Upper lobe of right lung (tissue), 1 donor: ENCODE measurements around the gene EDIL3. TPM values are rescaled to one million over a fixed set of nuclear protein-coding genes. Genes with fewer than 3 reads are reported as not detected.

Experiments
- ATAC-seq: fragments of 200-7000 bp; cut with Tn5 transposase; one replicate; pipeline ENCODE4 v1.9.1; 2020; ENCODE audit warnings: mild to moderate bottlenecking, moderate library complexity
- DNase-seq: peaks from one replicate; pipeline ENCODE4 v3.0.0-alpha.2; 2020
- H3K27ac ChIP-seq: fragments of 200-600 bp; one replicate; pipeline ENCODE4 v1.8.0; 2022
- H3K27me3 ChIP-seq: fragments of 200-600 bp; one replicate; pipeline ENCODE4 v1.8.0; 2022; ENCODE audit warnings: mild to moderate bottlenecking
- H3K36me3 ChIP-seq: fragments of 200-600 bp; one replicate; pipeline ENCODE4 v1.8.0; 2022
- H3K4me1 ChIP-seq: fragments of 200-600 bp; one replicate; pipeline ENCODE4 v1.8.0; 2022
- H3K4me3 ChIP-seq: fragments of 200-600 bp; one replicate; pipeline ENCODE4 v1.8.0; 2022; ENCODE audit warnings: mild to moderate bottlenecking
- H3K9me3 ChIP-seq: fragments of 200-600 bp; one replicate; pipeline ENCODE4 v1.8.0; 2022
- CTCF ChIP-seq: fragments of 200-600 bp; IDR thresholded peaks from one replicate; pipeline ENCODE4 v1.8.0; 2022; ENCODE audit warnings: antibody characterized with exemption
- intact Hi-C: fragments of 100-400 bp; cut with DNase I; formaldehyde crosslinking; loops from one replicate; pipeline ENCODE4 v1.11.0; 2022
- total RNA-seq: library from RNA; stranded (reverse); fragmentation: NEBNext Ultra II Directional; extraction: Animal tissue kit (Norgen Biotek cat#: 25700); gene quantifications from one replicate; pipeline ENCODE4 v1.2.1, GENCODE V29; 2021
- donor health status: DM: no; HTN: yes; CAD: no; lungs with severe emphysema.

EDIL3 gene
- total RNA-seq, 1 donor from 2014 or later = 42.4 TPM

GRCh38 chr5:84091127-84091799 is 293.4 kb downstream of the EDIL3 start:
- no peaks in the 10 kb centered on the region for H3K9me3 ChIP-seq
- no peak overlapping the region for H3K27ac ChIP-seq
- intact Hi-C loops = no loop called here
- H3K36me3 ChIP-seq = no peaks in the 10 kb centered on the region
- H3K4me1 ChIP-seq = no peaks in the 10 kb centered on the region
- no peak for TF ChIP-seq CTCF
- no peaks in the 10 kb centered on the region for H3K27me3 ChIP-seq
- ATAC-seq (no peak), DNase-seq (no peak)
- no peak overlapping the region for H3K4me3 ChIP-seq

GRCh38 chr5:84088996-84089395 is 295.7 kb downstream of the EDIL3 start:
- Histone ChIP-seq H3K9me3 (no peaks in the 10 kb centered on the region), H3K27ac (no peak overlapping the region), H3K27me3 (no peaks in the 10 kb centered on the region), H3K36me3 (no peaks in the 10 kb centered on the region), H3K4me3 (no peak overlapping the region), H3K4me1 (no peaks in the 10 kb centered on the region)
- intact Hi-C loops = no loop called here
- no peak for DNase-seq
- TF ChIP-seq CTCF = no peak
- peak; percentile 63 for ATAC-seq

GRCh38 chr5:84086511-84086910 is 298.2 kb downstream of the EDIL3 start:
- DNase-seq (no peak), ATAC-seq (no peak)
- H3K9me3 ChIP-seq = no peaks in the 10 kb centered on the region
- no peaks in the 10 kb centered on the region for H3K36me3 ChIP-seq
- intact Hi-C loops = no loop called here
- no peaks in the 10 kb centered on the region for H3K4me1 ChIP-seq
- TF ChIP-seq CTCF = no peak
- no peaks in the 10 kb centered on the region for H3K27me3 ChIP-seq
- no peak overlapping the region for H3K27ac ChIP-seq
- H3K4me3 ChIP-seq = no peak overlapping the region

GRCh38 chr5:84085387-84086041 is 299.2 kb downstream of the EDIL3 start:
- no peak overlapping the region for H3K4me3 ChIP-seq
- ATAC-seq = no peak
- no peak for DNase-seq
- intact Hi-C loops = no loop called here
- H3K27me3 ChIP-seq = no peaks in the 10 kb centered on the region
- no peaks in the 10 kb centered on the region for H3K4me1 ChIP-seq
- H3K27ac ChIP-seq = no peak overlapping the region
- no peaks in the 10 kb centered on the region for H3K36me3 ChIP-seq
- no peak for TF ChIP-seq CTCF
- H3K9me3 ChIP-seq = no peaks in the 10 kb centered on the region

GRCh38 chr5:84080908-84081307 is 303.8 kb downstream of the EDIL3 start:
- no peaks in the 10 kb centered on the region for H3K27me3 ChIP-seq
- no peak for ATAC-seq
- no peak for DNase-seq
- no peaks in the 10 kb centered on the region for H3K36me3 ChIP-seq
- no peak overlapping the region for H3K27ac ChIP-seq
- H3K4me3 ChIP-seq = no peak overlapping the region
- no peaks in the 10 kb centered on the region for H3K9me3 ChIP-seq
- H3K4me1 ChIP-seq = no peaks in the 10 kb centered on the region
- intact Hi-C loops = no loop called here
- no peak for TF ChIP-seq CTCF
